ENCODE measurements around the gene DGLUCY.

DNA sequence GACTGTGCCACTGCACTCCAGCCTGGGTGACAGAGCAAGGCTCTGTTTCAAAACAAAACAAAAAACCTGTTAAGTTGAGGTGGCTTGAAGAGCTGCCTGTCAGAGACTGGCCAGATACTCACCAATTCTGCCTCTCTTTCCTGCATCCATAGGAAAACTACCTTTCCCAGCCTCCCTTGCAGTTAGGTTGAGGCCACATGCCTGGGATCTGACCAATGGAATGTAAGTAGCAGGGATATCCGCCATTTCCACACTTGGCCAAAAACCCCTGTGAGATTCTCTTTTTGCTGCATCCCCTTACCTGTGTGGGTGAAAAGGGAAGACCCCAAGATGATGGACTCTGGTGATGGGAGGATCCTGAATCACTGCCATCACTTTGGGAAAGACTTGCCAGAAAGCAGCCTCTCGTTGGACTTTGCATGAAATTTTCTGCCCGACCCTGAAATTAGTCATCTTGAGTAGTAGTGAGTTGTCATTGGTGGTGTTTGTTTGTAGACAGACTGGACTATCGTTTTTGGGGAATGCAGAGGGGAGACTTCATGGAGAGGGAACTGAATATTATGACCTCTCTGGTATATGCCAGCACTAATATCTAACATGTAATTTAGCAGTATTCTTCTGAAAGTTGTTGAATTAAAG lies 116.6 kb downstream of the DGLUCY start:
- TF ChIP-seq, protein P1, sequence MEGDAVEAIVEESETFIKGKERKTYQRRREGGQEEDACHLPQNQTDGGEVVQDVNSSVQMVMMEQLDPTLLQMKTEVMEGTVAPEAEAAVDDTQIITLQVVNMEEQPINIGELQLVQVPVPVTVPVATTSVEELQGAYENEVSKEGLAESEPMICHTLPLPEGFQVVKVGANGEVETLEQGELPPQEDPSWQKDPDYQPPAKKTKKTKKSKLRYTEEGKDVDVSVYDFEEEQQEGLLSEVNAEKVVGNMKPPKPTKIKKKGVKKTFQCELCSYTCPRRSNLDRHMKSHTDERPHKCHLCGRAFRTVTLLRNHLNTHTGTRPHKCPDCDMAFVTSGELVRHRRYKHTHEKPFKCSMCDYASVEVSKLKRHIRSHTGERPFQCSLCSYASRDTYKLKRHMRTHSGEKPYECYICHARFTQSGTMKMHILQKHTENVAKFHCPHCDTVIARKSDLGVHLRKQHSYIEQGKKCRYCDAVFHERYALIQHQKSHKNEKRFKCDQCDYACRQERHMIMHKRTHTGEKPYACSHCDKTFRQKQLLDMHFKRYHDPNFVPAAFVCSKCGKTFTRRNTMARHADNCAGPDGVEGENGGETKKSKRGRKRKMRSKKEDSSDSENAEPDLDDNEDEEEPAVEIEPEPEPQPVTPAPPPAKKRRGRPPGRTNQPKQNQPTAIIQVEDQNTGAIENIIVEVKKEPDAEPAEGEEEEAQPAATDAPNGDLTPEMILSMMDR (conservative IDR thresholded peaks at IDR 0.05; ENCODE audit: low read depth, low read length) = no peak
- TF ChIP-seq EZH2 (IDR thresholded peaks at IDR 0.05; ENCODE audit: borderline replicate concordance, low read depth, low read length, poor library complexity, severe bottlenecking) = no peak
